ENCODE measurements around the gene DUSP5.

The DUSP5 gene

GRCh38 chr10:110481919-110482318, 15.8 kb upstream of the DUSP5 start:
- DNase-seq: no peak

- DNase-seq: no peak
These were observed 14.1 kb upstream of the DUSP5 start for GRCh38 chr10:110483633-110484032.

- no peak for DNase-seq
These were observed 12.2 kb upstream of the DUSP5 start for GRCh38 chr10:110485541-110485940.

GRCh38 chr10:110486680-110487410, 10.9 kb upstream of the DUSP5 start:
- DNase-seq: no peak

- no peak for DNase-seq
These were observed 10.0 kb upstream of the DUSP5 start for GRCh38 chr10:110487411-110488331.

GRCh38 chr10:110488332-110488681, 9.4 kb upstream of the DUSP5 start:
- DNase-seq: no peak

GRCh38 chr10:110488940-110489339, 8.8 kb upstream of the DUSP5 start:
- no peak for DNase-seq

GRCh38 chr10:110490640-110491039, 7.1 kb upstream of the DUSP5 start:
- no peak for DNase-seq

GRCh38 chr10:110491346-110491745, 6.4 kb upstream of the DUSP5 start:
- DNase-seq: no peak

- no peak for DNase-seq
These were observed 5.5 kb upstream of the DUSP5 start for GRCh38 chr10:110492069-110492822.

- no peak for DNase-seq
These were observed 3.8 kb upstream of the DUSP5 start for GRCh38 chr10:110493832-110494426.

- DNase-seq: no peak
These were observed 3.2 kb upstream of the DUSP5 start for GRCh38 chr10:110494532-110494931.

- DNase-seq: peak; percentile 38 to 42
These were observed 1.8 kb upstream of the DUSP5 start for GRCh38 chr10:110495731-110496552.

GRCh38 chr10:110496553-110497437, 912 bp upstream of the DUSP5 start:
- DNase-seq: no peak

- DNase-seq: peak; percentile 61 to 62
These were observed 627 bp downstream of the DUSP5 start for GRCh38 chr10:110498087-110498981.

GRCh38 chr10:110498982-110499795, 1.5 kb downstream of the DUSP5 start:
- peak; percentile 37 to 60 for DNase-seq

- DNase-seq: no peak
These were observed 2.2 kb downstream of the DUSP5 start for GRCh38 chr10:110499796-110500514.

GRCh38 chr10:110500515-110500905, 2.8 kb downstream of the DUSP5 start:
- no peak for DNase-seq
